Measurements from ENCODE around the gene EFNA2. TPM values are rescaled to one million over a fixed set of nuclear protein-coding genes. Genes with fewer than 3 reads are reported as not detected.

The EFNA2 gene
- total and polyA plus RNA-seq, 2 of the 8 experiments (the other 6 are each of a cell fraction or from before 2014, with no cell fraction given), result 4.0 to 7.0 TPM

DNA sequence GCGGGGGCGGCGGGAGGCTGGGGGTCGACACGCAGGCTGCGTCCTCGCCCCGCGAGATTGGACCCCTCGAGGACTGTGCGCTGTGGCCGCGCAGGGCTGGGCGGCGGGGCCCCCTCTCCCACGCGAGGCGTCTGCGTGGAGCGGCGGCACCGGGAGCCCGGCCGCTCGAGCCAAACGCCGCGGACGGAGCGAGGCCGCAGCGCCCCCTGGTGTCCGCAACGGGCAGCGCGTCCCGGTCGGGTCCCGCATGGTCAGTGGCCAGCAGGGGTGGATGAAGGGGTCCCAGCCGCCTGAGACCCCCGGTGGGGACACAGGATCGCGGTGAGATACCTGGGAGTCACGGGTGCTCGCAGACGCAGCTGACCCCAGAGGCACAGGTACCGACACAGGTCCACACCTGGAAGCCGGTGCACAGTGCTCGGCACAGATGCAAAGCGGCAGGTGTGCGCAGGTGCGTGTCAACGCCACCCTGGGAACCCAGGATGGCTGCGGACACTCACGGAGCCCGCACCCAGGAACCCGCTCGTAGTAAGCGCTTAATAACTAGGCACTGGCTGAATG lies 18.7 kb upstream of the EFNA2 start (continued):
- TF ChIP-seq, protein P1, sequence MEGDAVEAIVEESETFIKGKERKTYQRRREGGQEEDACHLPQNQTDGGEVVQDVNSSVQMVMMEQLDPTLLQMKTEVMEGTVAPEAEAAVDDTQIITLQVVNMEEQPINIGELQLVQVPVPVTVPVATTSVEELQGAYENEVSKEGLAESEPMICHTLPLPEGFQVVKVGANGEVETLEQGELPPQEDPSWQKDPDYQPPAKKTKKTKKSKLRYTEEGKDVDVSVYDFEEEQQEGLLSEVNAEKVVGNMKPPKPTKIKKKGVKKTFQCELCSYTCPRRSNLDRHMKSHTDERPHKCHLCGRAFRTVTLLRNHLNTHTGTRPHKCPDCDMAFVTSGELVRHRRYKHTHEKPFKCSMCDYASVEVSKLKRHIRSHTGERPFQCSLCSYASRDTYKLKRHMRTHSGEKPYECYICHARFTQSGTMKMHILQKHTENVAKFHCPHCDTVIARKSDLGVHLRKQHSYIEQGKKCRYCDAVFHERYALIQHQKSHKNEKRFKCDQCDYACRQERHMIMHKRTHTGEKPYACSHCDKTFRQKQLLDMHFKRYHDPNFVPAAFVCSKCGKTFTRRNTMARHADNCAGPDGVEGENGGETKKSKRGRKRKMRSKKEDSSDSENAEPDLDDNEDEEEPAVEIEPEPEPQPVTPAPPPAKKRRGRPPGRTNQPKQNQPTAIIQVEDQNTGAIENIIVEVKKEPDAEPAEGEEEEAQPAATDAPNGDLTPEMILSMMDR (IDR thresholded peaks at IDR 0.05; ENCODE audit: control extremely low read depth in 1 of 3, insufficient read depth in 1 of 3, low read depth in 1 of 3, low read length in 3 of 3), result peak; percentile 89 to 97 (median 96)
- TF ChIP-seq CHD1 (IDR thresholded peaks at IDR 0.05; ENCODE audit: low read depth, low read length) (no peak), POU5F1 (IDR thresholded peaks at IDR 0.05; ENCODE audit: low read depth, low read length) (no peak), BCL11A (IDR thresholded peaks at IDR 0.05; ENCODE audit: low read depth in 2 of 2, low read length in 2 of 2) (no peak), SP4 (IDR thresholded peaks at IDR 0.05; ENCODE audit: low read length) (no peak), GTF2F1 (IDR thresholded peaks at IDR 0.05; ENCODE audit: borderline replicate concordance, low read depth, low read length) (no peak), GABPA (IDR thresholded peaks at IDR 0.05; ENCODE audit: borderline replicate concordance, insufficient read depth, low read length) (peak; percentile 44; the same call in 1 of the 2 replicates), ASH2L (IDR thresholded peaks at IDR 0.05; ENCODE audit: low read length) (peak; percentile 47), KDM5A (IDR thresholded peaks at IDR 0.05; ENCODE audit: low read length) (no peak), CHD2 (IDR thresholded peaks at IDR 0.05; ENCODE audit: low read length) (no peak), JUND (IDR thresholded peaks at IDR 0.05; ENCODE audit: low read length) (peak; percentile 31; the same call in 1 of the 2 replicates), RBBP5 (IDR thresholded peaks at IDR 0.05; ENCODE audit: borderline replicate concordance, low read depth, low read length) (no peak), KDM1A (IDR thresholded peaks at IDR 0.05; ENCODE audit: borderline replicate concordance, low read length) (peak; percentile 43; the same call in 1 of the 2 replicates), HDAC2 (IDR thresholded peaks at IDR 0.05; ENCODE audit: borderline replicate concordance in 1 of 2, low read depth in 2 of 2, low read length in 2 of 2) (0 out of 4 replicates have a peak, but pooled peaks of 1 of the 2 experiments have one; percentile 57), MAFK (IDR thresholded peaks at IDR 0.05; ENCODE audit: low read depth, low read length) (no peak), BRCA1 (IDR thresholded peaks at IDR 0.05; ENCODE audit: low read depth, low read length) (no peak)
- TF ChIP-seq, protein P2, sequence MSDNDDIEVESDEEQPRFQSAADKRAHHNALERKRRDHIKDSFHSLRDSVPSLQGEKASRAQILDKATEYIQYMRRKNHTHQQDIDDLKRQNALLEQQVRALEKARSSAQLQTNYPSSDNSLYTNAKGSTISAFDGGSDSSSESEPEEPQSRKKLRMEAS (IDR thresholded peaks at IDR 0.05), result peak; percentile 75
- TF ChIP-seq, protein P3, sequence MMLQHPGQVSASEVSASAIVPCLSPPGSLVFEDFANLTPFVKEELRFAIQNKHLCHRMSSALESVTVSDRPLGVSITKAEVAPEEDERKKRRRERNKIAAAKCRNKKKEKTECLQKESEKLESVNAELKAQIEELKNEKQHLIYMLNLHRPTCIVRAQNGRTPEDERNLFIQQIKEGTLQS (IDR thresholded peaks at IDR 0.05; ENCODE audit: insufficient read depth, low read depth, low read length), result no peak
- TF ChIP-seq, protein P4, sequence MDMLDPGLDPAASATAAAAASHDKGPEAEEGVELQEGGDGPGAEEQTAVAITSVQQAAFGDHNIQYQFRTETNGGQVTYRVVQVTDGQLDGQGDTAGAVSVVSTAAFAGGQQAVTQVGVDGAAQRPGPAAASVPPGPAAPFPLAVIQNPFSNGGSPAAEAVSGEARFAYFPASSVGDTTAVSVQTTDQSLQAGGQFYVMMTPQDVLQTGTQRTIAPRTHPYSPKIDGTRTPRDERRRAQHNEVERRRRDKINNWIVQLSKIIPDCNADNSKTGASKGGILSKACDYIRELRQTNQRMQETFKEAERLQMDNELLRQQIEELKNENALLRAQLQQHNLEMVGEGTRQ (IDR thresholded peaks at IDR 0.05; ENCODE audit: low read length), result no peak
